ENCODE measurements around the gene CDH18.
"Not testable (repeated sequence)": the region's sequence is repeated elsewhere in the genome, so short reads cannot be mapped to it uniquely, and the experiment has no call there.

The CDH18 gene

GRCh38 chr5:19859020-19859419 lies 129.0 kb downstream of the CDH18 start:
- no peak for DNase-seq (ENCODE audit: low read depth)

GRCh38 chr5:19855931-19856330 lies 132.1 kb downstream of the CDH18 start:
- no peak for DNase-seq (ENCODE audit: low read depth)

- DNase-seq (ENCODE audit: low read depth) = no peak
Measured at GRCh38 chr5:19855453-19855852, 132.5 kb downstream of the CDH18 start.

- no peak for DNase-seq (ENCODE audit: low read depth)
Measured at GRCh38 chr5:19855031-19855430, 133.0 kb downstream of the CDH18 start.

GRCh38 chr5:19853616-19854240 lies 134.3 kb downstream of the CDH18 start:
- no peak for DNase-seq (ENCODE audit: low read depth)

- DNase-seq (ENCODE audit: low read depth) = no peak
Measured at GRCh38 chr5:19837536-19838174, 150.3 kb downstream of the CDH18 start.

GRCh38 chr5:19835442-19835841 lies 152.6 kb downstream of the CDH18 start:
- no peak for DNase-seq (ENCODE audit: low read depth)

- DNase-seq (ENCODE audit: low read depth) = not testable (repeated sequence)
Measured at GRCh38 chr5:19812720-19813119, 175.3 kb downstream of the CDH18 start.

- DNase-seq (ENCODE audit: low read depth) = no peak
Measured at GRCh38 chr5:19806756-19807155, 181.2 kb downstream of the CDH18 start.

- no peak for DNase-seq (ENCODE audit: low read depth)
Measured at GRCh38 chr5:19802686-19803085, 185.3 kb downstream of the CDH18 start.

GRCh38 chr5:19795218-19795617 lies 192.8 kb downstream of the CDH18 start:
- DNase-seq (ENCODE audit: low read depth) = no peak

- DNase-seq (ENCODE audit: low read depth) = no peak
Measured at GRCh38 chr5:19790829-19791466, 197.1 kb downstream of the CDH18 start.

GRCh38 chr5:19782566-19782965 lies 205.4 kb downstream of the CDH18 start:
- DNase-seq (ENCODE audit: low read depth) = no peak

- no peak for DNase-seq (ENCODE audit: low read depth)
Measured at GRCh38 chr5:19777363-19777762, 210.6 kb downstream of the CDH18 start.

- not testable (repeated sequence) for DNase-seq (ENCODE audit: low read depth)
Measured at GRCh38 chr5:19776886-19777285, 211.1 kb downstream of the CDH18 start.

- DNase-seq (ENCODE audit: low read depth) = no peak
Measured at GRCh38 chr5:19771174-19771835, 216.7 kb downstream of the CDH18 start.

GRCh38 chr5:19770396-19770795 lies 217.6 kb downstream of the CDH18 start:
- DNase-seq (ENCODE audit: low read depth) = no peak

GRCh38 chr5:19767987-19768386 lies 220.0 kb downstream of the CDH18 start:
- no peak for DNase-seq (ENCODE audit: low read depth)

GRCh38 chr5:19753579-19753978 lies 234.4 kb downstream of the CDH18 start:
- no peak for DNase-seq (ENCODE audit: low read depth)

- no peak for DNase-seq (ENCODE audit: low read depth)
Measured at GRCh38 chr5:19751326-19751725, 236.7 kb downstream of the CDH18 start.

GRCh38 chr5:19745247-19745646 lies 242.8 kb downstream of the CDH18 start:
- DNase-seq (ENCODE audit: low read depth) = no peak

GRCh38 chr5:19739671-19740070 lies 248.3 kb downstream of the CDH18 start:
- DNase-seq (ENCODE audit: low read depth) = no peak

GRCh38 chr5:19734776-19735175 lies 253.2 kb downstream of the CDH18 start:
- DNase-seq (ENCODE audit: low read depth) = no peak

All from stimulated activated CD8-positive, alpha-beta memory T cell treated with anti-CD3 and anti-CD28 coated beads, Interleukin-15, amount 100 ng/mL, for 24 hours (primary cell).